Uterus (tissue), 4 donors: ENCODE measurements around the gene SEMA3D. TPM values are rescaled to one million over a fixed set of nuclear protein-coding genes. Genes with fewer than 3 reads are reported as not detected.

Experiments used
- DNase-seq, 2 donors: peaks; one replicate each; pipeline ENCODE4 v3.0.0-alpha.2; 2019 to 2020
- H3K27ac ChIP-seq, 2 donors: fragments of 200-600 bp; sonication (generic); 1 replicate in 1 of 2; 2 replicates in 1 of 2; pipeline ENCODE4 v1.5.1; 2016 to 2018
- H3K27me3 ChIP-seq, 2 donors: fragments of 200-600 bp; sonication (generic); one replicate each; pipeline ENCODE4 v1.5.1; 2018 to 2019; ENCODE audit warnings: control low read depth in 1 of 2
- H3K36me3 ChIP-seq, 2 donors: fragments of 200-600 bp; sonication (generic); one replicate each; pipeline ENCODE4 v1.5.1; 2019; ENCODE audit warnings: control low read depth in 1 of 2
- H3K4me1 ChIP-seq, 2 donors: fragments of 200-600 bp; sonication (generic); one replicate each; pipeline ENCODE4 v1.5.1; 2018 to 2019; ENCODE audit warnings: control low read depth in 1 of 2
- H3K4me3 ChIP-seq, 2 donors: fragments of 200-600 bp; sonication (generic); 1 replicate in 1 of 2; 2 replicates in 1 of 2; pipeline ENCODE4 v1.5.1; 2018 to 2019; ENCODE audit warnings: mild to moderate bottlenecking in 1 of 2
- H3K9me3 ChIP-seq, 2 donors: fragments of 200-600 bp; sonication (generic); one replicate each; pipeline ENCODE4 v1.5.1; 2019; ENCODE audit warnings: control low read depth in 1 of 2
- CTCF ChIP-seq, 4 experiments: fragments of 200-600 bp in 2 of 4; fragments of 450-650 bp in 2 of 4; sonication (generic) in 2 of 4; IDR thresholded peaks; one replicate each; pipeline ENCODE4 v1.5.1; 2016 to 2019; ENCODE audit warnings: antibody characterized with exemption in 4 of 4, mild to moderate bottlenecking in 2 of 4, moderate library complexity in 1 of 4
- POLR2A ChIP-seq, 2 donors: fragments of 450-650 bp; IDR thresholded peaks; one replicate each; pipeline ENCODE4 v1.6.1; 2016; ENCODE audit warnings: antibody characterized with exemption in 2 of 2, mild to moderate bottlenecking in 1 of 2, moderate library complexity in 1 of 2
- intact Hi-C: fragments of 100-400 bp; cut with DNase I; formaldehyde crosslinking; loops from one replicate; pipeline ENCODE4 v1.15.1; 2023; ENCODE audit warnings: low total_unique reads
- total RNA-seq, 4 donors: library from RNA; depleted of rRNA in 3 of 4; stranded (reverse); fragments of >200 nt in 3 of 4; gene quantifications; one replicate each; pipeline versions ENCODE4 v1.1.0 to v1.2.4, GENCODE V29; 2014 to 2023
- donor health status: DM: yes; HTN: yes; CAD: no.

SEMA3D gene
- total RNA-seq, 4 donors from 2014 or later: 7.1 to 68.6 (median 20.4) TPM

GRCh38 chr7:85075864-85076263 is 111.0 kb downstream of the SEMA3D start:
- TF ChIP-seq POLR2A (IDR thresholded peaks at IDR 0.05): no peak
- TF ChIP-seq CTCF (IDR thresholded peaks at IDR 0.05): no peak
- H3K27me3 ChIP-seq: no peaks in the 10 kb centered on the region
- H3K27ac ChIP-seq: no peak overlapping the region
- intact Hi-C loops: no loop called here
- no peak for DNase-seq
- H3K4me3 ChIP-seq: no peak overlapping the region
- H3K9me3 ChIP-seq: no peaks in the 10 kb centered on the region
- H3K4me1 ChIP-seq: no peaks in the 10 kb centered on the region
- no peaks in the 10 kb centered on the region for H3K36me3 ChIP-seq

- TF ChIP-seq POLR2A (IDR thresholded peaks at IDR 0.05) (no peak), CTCF (IDR thresholded peaks at IDR 0.05) (no peak)
- intact Hi-C loops: no loop called here
- no peaks in the 10 kb centered on the region for H3K9me3 ChIP-seq
- no peaks in the 10 kb centered on the region for H3K27me3 ChIP-seq
- H3K4me1 ChIP-seq: no peaks in the 10 kb centered on the region
- no peak for DNase-seq
- H3K4me3 ChIP-seq: no peak overlapping the region
- H3K36me3 ChIP-seq: no peaks in the 10 kb centered on the region
- no peak overlapping the region for H3K27ac ChIP-seq
These were observed 111.9 kb downstream of the SEMA3D start for GRCh38 chr7:85074992-85075391.

- TF ChIP-seq POLR2A (IDR thresholded peaks at IDR 0.05) (no peak), CTCF (IDR thresholded peaks at IDR 0.05) (no peak)
- H3K9me3 ChIP-seq: no peaks in the 10 kb centered on the region
- no peaks in the 10 kb centered on the region for H3K36me3 ChIP-seq
- H3K4me1 ChIP-seq: no peaks in the 10 kb centered on the region
- H3K27ac ChIP-seq: no peak overlapping the region
- intact Hi-C loops: no loop called here
- no peaks in the 10 kb centered on the region for H3K27me3 ChIP-seq
- no peak overlapping the region for H3K4me3 ChIP-seq
- no peak for DNase-seq
These were observed 112.8 kb downstream of the SEMA3D start for GRCh38 chr7:85074016-85074415.

- Histone ChIP-seq H3K4me3 (no peak overlapping the region), H3K27me3 (no peaks in the 10 kb centered on the region), H3K9me3 (no peaks in the 10 kb centered on the region), H3K4me1 (no peaks in the 10 kb centered on the region), H3K36me3 (no peaks in the 10 kb centered on the region), H3K27ac (no peak overlapping the region)
- TF ChIP-seq POLR2A (IDR thresholded peaks at IDR 0.05) (no peak), CTCF (IDR thresholded peaks at IDR 0.05) (no peak)
- DNase-seq: no peak
- intact Hi-C loops: no loop called here
These were observed 115.8 kb downstream of the SEMA3D start for GRCh38 chr7:85070967-85071628.

GRCh38 chr7:85068799-85069198 is 118.1 kb downstream of the SEMA3D start:
- TF ChIP-seq CTCF (IDR thresholded peaks at IDR 0.05): no peak
- no peak for TF ChIP-seq POLR2A (IDR thresholded peaks at IDR 0.05)
- intact Hi-C loops: no loop called here
- H3K4me3 ChIP-seq: no peak overlapping the region
- no peaks in the 10 kb centered on the region for H3K27me3 ChIP-seq
- no peak overlapping the region for H3K27ac ChIP-seq
- H3K9me3 ChIP-seq: no peaks in the 10 kb centered on the region
- no peak for DNase-seq
- H3K36me3 ChIP-seq: no peaks in the 10 kb centered on the region
- no peaks in the 10 kb centered on the region for H3K4me1 ChIP-seq
